Uterus (tissue), 2 donors: ENCODE results near the gene HMGN1.

Experiments used
- CTCF ChIP-seq, 4 experiments: fragments of 200-600 bp in 2 of 4; fragments of 450-650 bp in 2 of 4; sonication (generic) in 2 of 4; IDR thresholded peaks; one replicate each; pipeline ENCODE4 v1.5.1; 2016 to 2019; ENCODE audit warnings: antibody characterized with exemption in 4 of 4, mild to moderate bottlenecking in 2 of 4, moderate library complexity in 1 of 4
- POLR2A ChIP-seq, 2 donors: fragments of 450-650 bp; IDR thresholded peaks; one replicate each; pipeline ENCODE4 v1.6.1; 2016; ENCODE audit warnings: antibody characterized with exemption in 2 of 2, mild to moderate bottlenecking in 1 of 2, moderate library complexity in 1 of 2

GRCh38 chr21:39374046-39374445, 25.2 kb upstream of the HMGN1 start:
- no peak for TF ChIP-seq POLR2A (IDR thresholded peaks at IDR 0.05)
- no peak for TF ChIP-seq CTCF (IDR thresholded peaks at IDR 0.05)
